Eye (tissue), 1 donor: ENCODE data around the gene SLC1A7.

Experiments
- DNase-seq: peaks from one replicate; pipeline ENCODE4 v3.0.0-alpha.2; 2015

The SLC1A7 gene

DNA sequence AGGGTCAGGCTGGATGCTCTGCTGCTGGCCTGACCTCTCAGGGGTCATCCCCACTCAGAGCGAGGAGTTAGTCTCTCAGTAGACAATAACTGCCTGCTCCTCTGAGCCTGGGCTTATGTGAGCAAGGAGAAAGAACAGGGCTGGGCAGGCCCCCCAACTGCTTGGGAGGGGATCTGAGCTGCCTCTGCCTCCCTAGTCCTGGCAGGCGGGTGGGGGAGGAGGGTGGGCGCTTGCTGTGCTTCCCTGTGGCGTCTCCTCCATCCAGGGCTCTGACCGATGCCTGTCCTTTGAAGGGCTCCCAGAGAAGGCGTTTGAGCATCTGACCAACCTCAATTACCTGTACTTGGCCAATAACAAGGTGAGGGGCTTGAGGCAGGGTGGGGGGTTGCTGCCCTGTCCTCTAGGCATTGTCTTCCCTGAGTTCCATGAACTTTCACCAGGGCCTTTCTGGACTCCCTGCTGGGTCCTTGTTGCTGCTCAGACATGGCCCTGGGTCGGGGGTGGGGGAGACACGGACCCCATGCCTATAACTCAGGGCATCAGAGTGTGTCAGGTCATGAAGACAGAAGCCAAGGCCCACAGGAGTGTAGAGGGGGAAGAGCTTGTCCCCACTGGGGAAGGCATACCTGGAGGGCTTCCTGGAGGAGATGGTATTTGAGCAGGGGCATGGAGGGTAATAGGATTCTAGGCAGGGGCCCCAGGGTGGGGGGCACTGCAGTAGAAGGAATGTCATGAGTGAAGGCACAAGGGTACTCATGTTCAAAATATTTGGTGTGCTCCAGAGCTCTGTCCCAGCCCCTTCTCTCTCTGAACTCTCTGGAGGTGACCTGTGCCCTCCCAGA is 67.9 kb downstream of the SLC1A7 start:
- no peak for DNase-seq

DNA sequence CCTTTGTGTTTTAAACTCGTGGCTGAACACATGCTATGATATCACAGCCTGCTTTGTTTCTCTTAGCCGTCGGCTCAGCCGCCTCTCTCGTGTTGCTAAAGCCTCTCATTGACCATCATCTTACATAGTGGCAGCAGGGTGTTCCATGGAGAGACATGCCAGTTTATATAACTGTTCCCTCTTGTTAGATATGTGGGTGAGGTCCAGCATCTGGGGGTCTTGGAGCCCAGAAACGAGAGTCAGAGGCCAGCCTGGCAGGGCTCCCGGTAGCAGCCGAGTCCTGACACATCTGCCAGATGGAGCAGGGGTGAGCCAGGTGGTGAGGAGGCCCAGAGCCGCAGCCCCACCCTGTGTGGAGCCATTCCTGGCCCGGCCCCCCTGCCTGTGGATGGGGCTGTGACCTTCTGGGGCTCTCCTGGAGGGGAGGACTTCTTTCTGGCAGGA is 68.5 kb downstream of the SLC1A7 start:
- DNase-seq, result peak; percentile 64

GRCh38 chr1:53073287-53073686 is 69.2 kb downstream of the SLC1A7 start:
- DNase-seq, result no peak

DNA sequence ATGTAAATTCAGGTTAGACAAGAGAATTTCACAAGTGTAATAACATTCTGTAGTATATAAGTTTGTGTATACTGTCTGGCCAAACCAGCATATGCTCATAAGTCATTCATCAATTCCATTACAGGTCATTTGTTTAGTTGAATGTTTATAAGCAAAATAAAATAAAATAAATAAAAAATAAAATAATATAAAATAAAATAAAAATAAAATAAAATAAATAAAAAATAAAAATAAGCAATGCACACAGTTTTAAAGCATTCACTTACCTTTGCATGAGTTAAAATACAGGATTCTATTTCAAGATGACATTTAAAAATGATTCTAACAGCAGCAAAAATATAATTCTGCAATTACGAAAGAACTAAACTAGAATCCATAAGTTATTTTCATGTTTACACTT is 70.5 kb downstream of the SLC1A7 start:
- no peak for DNase-seq

GRCh38 chr1:53071167-53071865 is 71.1 kb downstream of the SLC1A7 start:
- DNase-seq, result no peak

- DNase-seq, result no peak
Observed at GRCh38 chr1:53070621-53071020, 71.8 kb downstream of the SLC1A7 start.

DNA sequence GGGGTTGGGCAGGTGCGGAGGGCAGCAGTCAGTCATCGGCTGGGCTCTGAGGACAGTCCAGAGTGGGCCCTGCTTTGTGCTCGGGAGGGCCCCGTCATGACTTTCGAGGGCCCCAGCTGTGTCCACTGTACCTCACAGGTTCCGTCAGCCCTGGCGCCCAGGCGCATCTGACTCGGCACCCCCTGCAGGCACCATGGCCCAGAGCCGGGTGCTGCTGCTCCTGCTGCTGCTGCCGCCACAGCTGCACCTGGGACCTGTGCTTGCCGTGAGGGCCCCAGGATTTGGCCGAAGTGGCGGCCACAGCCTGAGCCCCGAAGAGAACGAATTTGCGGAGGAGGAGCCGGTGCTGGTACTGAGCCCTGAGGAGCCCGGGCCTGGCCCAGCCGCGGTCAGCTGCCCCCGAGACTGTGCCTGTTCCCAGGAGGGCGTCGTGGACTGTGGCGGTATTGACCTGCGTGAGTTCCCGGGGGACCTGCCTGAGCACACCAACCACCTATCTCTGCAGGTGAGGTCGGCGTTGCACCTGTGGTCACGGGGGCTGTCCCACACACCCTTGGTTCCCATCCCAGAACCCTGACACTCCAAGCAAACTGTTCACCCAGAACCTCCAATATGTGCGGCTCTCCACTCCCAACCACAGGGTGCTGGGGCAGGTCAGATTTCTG is 72.6 kb downstream of the SLC1A7 start:
- DNase-seq, result no peak

- DNase-seq, result no peak
Observed at GRCh38 chr1:53069265-53069662, 73.2 kb downstream of the SLC1A7 start.

DNA sequence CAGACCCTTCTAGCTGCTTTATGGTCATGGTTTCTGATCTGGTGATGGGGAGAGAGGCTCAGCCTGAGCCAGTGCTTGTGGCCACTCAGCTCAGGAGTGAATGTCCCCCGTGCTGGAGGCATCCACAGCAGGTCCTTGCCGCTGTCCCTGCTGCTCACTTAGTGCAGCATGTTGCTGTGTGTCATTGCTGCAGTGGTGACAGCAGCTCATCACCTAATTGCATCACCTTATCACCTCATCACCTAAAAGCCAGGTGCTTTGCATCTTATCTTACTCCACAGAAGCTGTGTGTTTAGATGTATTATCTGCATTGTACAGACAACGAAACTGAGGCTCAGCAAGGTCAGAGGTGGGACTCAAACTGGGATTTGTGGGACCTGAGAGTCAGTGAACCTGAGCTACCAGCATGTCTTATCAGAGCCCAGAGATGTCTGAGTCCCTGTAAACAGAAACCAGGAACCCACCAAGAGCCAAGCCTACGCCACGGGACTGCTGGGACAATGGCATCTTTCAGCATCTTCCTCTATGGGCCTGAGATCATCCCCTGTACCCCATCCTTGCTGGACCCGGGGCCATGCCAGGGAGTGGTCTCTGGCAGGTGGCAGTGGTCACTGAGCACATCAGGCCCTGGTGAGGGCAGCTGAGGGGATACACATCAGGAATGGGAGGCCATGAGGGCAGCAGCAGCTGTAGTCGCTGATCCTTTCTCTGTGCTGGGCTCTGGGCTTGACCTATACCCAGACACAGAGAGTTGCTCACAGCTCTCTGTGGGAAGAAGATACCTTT is 73.9 kb downstream of the SLC1A7 start:
- DNase-seq, result no peak

DNA sequence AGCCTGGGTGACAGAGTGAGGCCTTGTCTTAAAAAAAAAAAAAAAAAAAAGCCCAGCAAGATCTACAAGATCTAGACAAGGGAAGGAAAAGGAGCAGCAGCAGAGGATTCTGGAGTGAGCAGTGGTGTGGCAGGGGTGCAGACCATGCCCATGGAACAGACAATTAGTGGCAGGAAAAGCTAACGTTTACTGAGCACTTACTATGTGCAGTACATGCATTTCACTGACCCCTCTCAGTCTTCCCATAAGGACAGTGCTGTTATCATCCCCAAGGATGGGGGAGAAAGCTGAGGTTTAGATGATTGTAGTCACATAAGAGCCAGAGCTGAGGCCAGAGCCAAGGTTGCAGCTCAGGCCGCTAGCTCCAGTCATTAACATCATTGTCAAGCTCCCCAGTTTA is 74.6 kb downstream of the SLC1A7 start:
- DNase-seq, result no peak

GRCh38 chr1:53066891-53067738 is 75.3 kb downstream of the SLC1A7 start:
- no peak for DNase-seq

- no peak for DNase-seq
Observed at GRCh38 chr1:53066488-53066887, 76.0 kb downstream of the SLC1A7 start.

DNA sequence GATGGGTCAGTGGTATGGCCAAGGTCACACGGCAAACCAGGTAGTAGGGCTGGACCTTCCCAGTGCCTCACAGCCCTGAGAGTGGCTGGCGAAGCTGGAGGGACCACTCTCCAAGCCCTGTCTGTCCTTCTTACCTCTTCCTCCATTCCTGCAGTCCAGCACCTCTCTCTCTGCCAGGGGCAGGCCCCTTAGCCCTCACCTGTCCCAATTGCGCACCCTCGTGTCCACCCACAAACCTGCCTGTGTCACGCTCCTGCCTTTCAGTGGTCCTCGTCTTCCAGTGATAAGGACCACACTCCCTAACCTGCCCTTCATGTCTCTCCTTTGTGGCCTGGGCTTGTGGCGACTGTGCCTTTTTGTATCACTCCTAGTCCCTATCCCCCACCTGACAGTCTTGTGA is 77.0 kb downstream of the SLC1A7 start:
- DNase-seq, result no peak

- DNase-seq, result no peak
Observed at GRCh38 chr1:53063744-53064515, 78.5 kb downstream of the SLC1A7 start.

- peak; percentile 60 for DNase-seq
Observed at GRCh38 chr1:53062708-53063591, 79.5 kb downstream of the SLC1A7 start.

DNA sequence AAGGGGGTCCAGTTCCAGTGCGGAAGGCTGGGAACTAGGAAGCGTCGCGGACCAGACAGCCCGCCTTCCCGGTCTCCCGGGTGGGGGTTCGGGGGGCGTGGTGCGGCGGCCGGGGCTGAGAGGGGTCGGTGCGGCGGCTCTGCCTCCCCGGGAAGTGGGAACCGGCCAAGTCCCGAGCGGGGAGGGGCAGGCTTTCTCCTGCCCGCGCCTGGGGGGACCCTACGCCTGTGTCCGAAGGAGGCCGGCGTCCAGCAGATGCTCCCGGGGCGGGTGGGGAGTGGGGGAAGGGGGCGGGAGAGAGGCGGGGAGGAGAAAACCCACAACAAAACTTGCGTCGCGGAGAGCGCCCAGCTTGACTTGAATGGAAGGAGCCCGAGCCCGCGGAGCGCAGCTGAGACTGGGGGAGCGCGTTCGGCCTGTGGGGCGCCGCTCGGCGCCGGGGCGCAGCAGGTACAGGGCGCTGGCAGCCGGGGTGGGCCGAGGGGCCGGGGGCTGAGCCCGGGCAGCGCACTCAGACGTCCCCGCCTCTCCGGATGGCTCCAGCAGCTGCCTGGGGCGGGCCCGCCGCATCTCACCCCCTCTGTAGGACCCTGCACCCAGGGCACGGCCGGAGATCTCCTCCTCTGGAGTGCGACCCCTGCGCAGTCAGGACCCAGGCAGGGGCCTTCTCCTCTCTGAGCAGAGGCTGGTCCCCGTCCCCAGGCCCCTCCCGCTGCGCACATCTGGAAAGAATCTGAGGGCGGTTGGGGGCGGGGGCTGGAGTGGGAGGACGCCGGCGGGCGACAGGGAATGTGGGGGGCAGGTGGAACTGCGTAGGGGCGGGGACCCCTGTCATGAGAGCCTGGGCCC is 80.4 kb downstream of the SLC1A7 start, which contains the start of gene PODN:
PODN (plus strand) TSS at position 355 of the 849 bp plus-strand sequence. CDS start 7,643 bp downstream, outside the sequence.
- DNase-seq, result peak; percentile 73

- peak; percentile 72 for DNase-seq
Observed at GRCh38 chr1:53061123-53061858, 81.1 kb downstream of the SLC1A7 start.

GRCh38 chr1:53060579-53060978 is 81.9 kb downstream of the SLC1A7 start:
- no peak for DNase-seq
